Left colon (tissue), 2 donors: Measurements from ENCODE around the gene NR2E3. TPM values are rescaled to one million over a fixed set of nuclear protein-coding genes. Genes with fewer than 3 reads are reported as not detected.
A peak's percentile ranks its signal among the peaks of the same experiment; 100 is the strongest.

ENCODE experiments used
- ATAC-seq: fragments of 200-7000 bp; cut with Tn5 transposase; one replicate; pipeline ENCODE4 v1.9.1; 2020; ENCODE audit warnings: mild to moderate bottlenecking, moderate library complexity
- DNase-seq, 2 donors: peaks; one replicate each; pipeline ENCODE4 v3.0.0-alpha.2; 2020
- intact Hi-C, 2 donors: fragments of 100-400 bp; cut with DNase I in 1 of 2; cut with micrococcal nuclease in 1 of 2; formaldehyde crosslinking; loops; one replicate each; pipeline versions ENCODE4 v1.11.2 to v1.14.0; 2022; cut with DNase I, micrococcal nuclease
- total RNA-seq, 2 donors: library from RNA; stranded (reverse); fragmentation: NEBNext Ultra II Directional; extraction: Animal tissue kit (Norgen Biotek cat#: 25700); gene quantifications; one replicate each; pipeline ENCODE4 v1.2.1, GENCODE V29; 2021
- donor health status: DM: no; HTN: no; CAD: no.
- donor health status: DM: yes; HTN: yes; CAD: no.

The NR2E3 gene
- total RNA-seq, 2 donors from 2014 or later, result 0.20 to 0.67 TPM

GRCh38 chr15:71788646-71789579 lies 21.4 kb upstream of the NR2E3 start:
- intact Hi-C loops, result no loop called here
- DNase-seq (no peak), ATAC-seq (no peak)

GRCh38 chr15:71789616-71790015 lies 20.7 kb upstream of the NR2E3 start:
- intact Hi-C loops, result no loop called here
- ATAC-seq, result no peak
- DNase-seq, result no peak

GRCh38 chr15:71790081-71790480 lies 20.3 kb upstream of the NR2E3 start:
- intact Hi-C loops, result no loop called here
- no peak for DNase-seq

GRCh38 chr15:71791975-71792374 lies 18.4 kb upstream of the NR2E3 start:
- DNase-seq, result no peak
- intact Hi-C loops, result no loop called here
- no peak for ATAC-seq

More at GRCh38 chr15:71790081-71790480, 20.3 kb upstream of the NR2E3 start:
- ATAC-seq, result peak; percentile 59

GRCh38 chr15:71792521-71792920 lies 17.8 kb upstream of the NR2E3 start:
- no peak for DNase-seq
- ATAC-seq, result no peak

GRCh38 chr15:71798641-71799040 lies 11.7 kb upstream of the NR2E3 start:
- DNase-seq, result no peak

More at GRCh38 chr15:71792521-71792920, 17.8 kb upstream of the NR2E3 start:
- intact Hi-C loops, result no loop called here

GRCh38 chr15:71800190-71800589 lies 10.2 kb upstream of the NR2E3 start:
- DNase-seq (no peak), ATAC-seq (peak; percentile 34)
- intact Hi-C loops, result loop anchor here in 1 of 2 donors (10.0 kb wide), 1 partner anchor 55 kb away; no protein-coding TSS in a partner anchor

More at GRCh38 chr15:71798641-71799040, 11.7 kb upstream of the NR2E3 start:
- no peak for ATAC-seq
- intact Hi-C loops, result no loop called here

GRCh38 chr15:71800835-71801745 lies 9.3 kb upstream of the NR2E3 start:
- DNase-seq, result peak in 1 of 2 donors; percentile 34
- intact Hi-C loops, result loop anchor here in 1 of 2 donors (10.0 kb wide), 1 partner anchor 56 kb away; no protein-coding TSS in a partner anchor

GRCh38 chr15:71801935-71802655 lies 8.3 kb upstream of the NR2E3 start:
- DNase-seq (no peak), ATAC-seq (no peak)
- intact Hi-C loops, result loop anchor here in 1 of 2 donors (10.0 kb wide), 1 partner anchor 57 kb away; no protein-coding TSS in a partner anchor

More at GRCh38 chr15:71800835-71801745, 9.3 kb upstream of the NR2E3 start:
- ATAC-seq, result peak; percentile 92

- ATAC-seq, result no peak
- no peak for DNase-seq
- intact Hi-C loops, result loop anchor here in 1 of 2 donors (10.0 kb wide), 1 partner anchor 58 kb away; no protein-coding TSS in a partner anchor
Measured at GRCh38 chr15:71802770-71803169, 7.6 kb upstream of the NR2E3 start.

- DNase-seq (no peak), ATAC-seq (no peak)
- intact Hi-C loops, result loop anchor here in 1 of 2 donors (10.0 kb wide), 1 partner anchor 59 kb away; no protein-coding TSS in a partner anchor
Measured at GRCh38 chr15:71804226-71804625, 6.1 kb upstream of the NR2E3 start.

GRCh38 chr15:71804695-71805470 lies 5.5 kb upstream of the NR2E3 start:
- intact Hi-C loops, result loop anchor here in 1 of 2 donors (10.0 kb wide), 1 partner anchor 60 kb away; no protein-coding TSS in a partner anchor
- ATAC-seq (peak; percentile 32), DNase-seq (no peak)

GRCh38 chr15:71806452-71806931 lies 3.9 kb upstream of the NR2E3 start:
- DNase-seq (no peak), ATAC-seq (no peak)
- intact Hi-C loops, result loop anchor here in 1 of 2 donors (10.0 kb wide), 1 partner anchor 62 kb away; no protein-coding TSS in a partner anchor

- intact Hi-C loops, result loop anchor here in 1 of 2 donors (10.0 kb wide), 1 partner anchor 62 kb away; no protein-coding TSS in a partner anchor
- no peak for DNase-seq
- ATAC-seq, result no peak
Measured at GRCh38 chr15:71807125-71807629, 3.2 kb upstream of the NR2E3 start.

GRCh38 chr15:71807691-71808091 lies 2.7 kb upstream of the NR2E3 start:
- ATAC-seq (no peak), DNase-seq (no peak)
- intact Hi-C loops, result loop anchor here in 1 of 2 donors (10.0 kb wide), 1 partner anchor 63 kb away; no protein-coding TSS in a partner anchor

GRCh38 chr15:71808311-71809020 lies 1.9 kb upstream of the NR2E3 start:
- ATAC-seq (no peak), DNase-seq (no peak)
- intact Hi-C loops, result loop anchor here in 1 of 2 donors (10.0 kb wide), 1 partner anchor 64 kb away; no protein-coding TSS in a partner anchor
